GM10248 (cell line): Measurements from ENCODE around the gene GTPBP3.

ENCODE experiments used
- CTCF ChIA-PET: fragments of 300-600 bp; sonication (Branson Sonifier 250); formaldehyde crosslinking; extraction: SDS; loops from one replicate; lab custom pipeline; 2021; ENCODE audit warnings: antibody characterized with exemption; lab: Yijun Ruan, JAX
- POLR2A ChIA-PET: fragments of 350-650 bp; sonication (Branson Sonifier 250); formaldehyde crosslinking; extraction: SDS; loops from one replicate; lab custom pipeline; 2020; ENCODE audit warnings: antibody characterized with exemption; lab: Yijun Ruan, JAX
- DNase-seq: peaks from one replicate; pipeline ENCODE4 v3.0.0; 2012; ENCODE audit errors: extremely low spot score
- TF ChIP-seq, protein P1 (sequence below): IDR thresholded peaks from 2 replicates; pipeline ENCODE4 v1.5.1; 2012; ENCODE audit warnings: mild to moderate bottlenecking, low read depth; ENCODE audit errors: extremely low read depth, missing control alignments, control extremely low read depth

Gene GTPBP3

GRCh38 chr19:17379221-17379631 is 41.9 kb downstream of the GTPBP3 start:
- ChIA-PET POLR2A (no interaction called here), CTCF (interaction anchor here (0.8 kb wide), 1 partner anchor 15 kb away, joined by 3 read pairs; the partner anchor contains the start of gene CCDC194)
- peak; percentile 15 for DNase-seq

DNA sequence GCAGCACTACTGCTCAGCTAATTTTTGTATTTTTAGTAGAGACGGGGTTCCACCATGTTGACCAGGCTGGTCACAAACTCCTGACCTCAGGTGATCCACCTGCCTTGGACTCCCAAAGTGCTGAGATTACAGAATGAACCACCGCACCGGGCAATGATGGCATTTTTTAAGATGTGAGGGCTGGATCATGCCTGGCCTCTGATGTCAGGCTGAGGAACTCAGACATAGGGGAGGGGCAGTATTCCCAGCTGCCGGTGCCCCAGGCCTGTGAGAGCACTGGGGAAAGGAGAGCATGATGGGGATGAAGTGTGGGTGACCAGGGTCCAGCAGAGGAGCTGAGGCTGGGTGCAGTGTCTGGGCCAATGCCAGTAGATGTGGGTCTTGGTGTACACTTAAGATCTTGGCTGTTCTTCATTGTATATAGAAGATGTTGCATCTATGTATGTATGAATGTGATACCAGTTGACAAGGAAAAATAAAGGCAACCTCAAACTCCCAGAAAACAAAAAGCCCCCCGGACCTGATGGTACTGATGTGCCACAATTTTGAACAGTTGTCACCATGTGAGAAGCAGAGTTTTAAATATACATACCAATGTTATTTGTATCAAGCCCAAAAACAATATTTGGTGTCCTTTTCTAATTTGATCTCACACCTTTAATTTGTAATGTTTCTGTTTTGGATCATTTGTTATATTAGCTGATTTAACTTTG is 43.2 kb downstream of the GTPBP3 start:
- TF ChIP-seq, protein P1, sequence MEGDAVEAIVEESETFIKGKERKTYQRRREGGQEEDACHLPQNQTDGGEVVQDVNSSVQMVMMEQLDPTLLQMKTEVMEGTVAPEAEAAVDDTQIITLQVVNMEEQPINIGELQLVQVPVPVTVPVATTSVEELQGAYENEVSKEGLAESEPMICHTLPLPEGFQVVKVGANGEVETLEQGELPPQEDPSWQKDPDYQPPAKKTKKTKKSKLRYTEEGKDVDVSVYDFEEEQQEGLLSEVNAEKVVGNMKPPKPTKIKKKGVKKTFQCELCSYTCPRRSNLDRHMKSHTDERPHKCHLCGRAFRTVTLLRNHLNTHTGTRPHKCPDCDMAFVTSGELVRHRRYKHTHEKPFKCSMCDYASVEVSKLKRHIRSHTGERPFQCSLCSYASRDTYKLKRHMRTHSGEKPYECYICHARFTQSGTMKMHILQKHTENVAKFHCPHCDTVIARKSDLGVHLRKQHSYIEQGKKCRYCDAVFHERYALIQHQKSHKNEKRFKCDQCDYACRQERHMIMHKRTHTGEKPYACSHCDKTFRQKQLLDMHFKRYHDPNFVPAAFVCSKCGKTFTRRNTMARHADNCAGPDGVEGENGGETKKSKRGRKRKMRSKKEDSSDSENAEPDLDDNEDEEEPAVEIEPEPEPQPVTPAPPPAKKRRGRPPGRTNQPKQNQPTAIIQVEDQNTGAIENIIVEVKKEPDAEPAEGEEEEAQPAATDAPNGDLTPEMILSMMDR = no peak
- DNase-seq = no peak
- POLR2A ChIA-PET = interaction anchor here (0.6 kb wide), 1 partner anchor 78 kb away, joined by 8 read pairs; no protein-coding TSS in a partner anchor
- CTCF ChIA-PET = interaction anchor here (0.8 to 1.6 kb wide), 2 partner anchors 9 to 33 kb away, joined by 3 to 6 read pairs; no protein-coding TSS in a partner anchor

More at GRCh38 chr19:17379221-17379631, 41.9 kb downstream of the GTPBP3 start:
- TF ChIP-seq, protein P1 = no peak

DNA sequence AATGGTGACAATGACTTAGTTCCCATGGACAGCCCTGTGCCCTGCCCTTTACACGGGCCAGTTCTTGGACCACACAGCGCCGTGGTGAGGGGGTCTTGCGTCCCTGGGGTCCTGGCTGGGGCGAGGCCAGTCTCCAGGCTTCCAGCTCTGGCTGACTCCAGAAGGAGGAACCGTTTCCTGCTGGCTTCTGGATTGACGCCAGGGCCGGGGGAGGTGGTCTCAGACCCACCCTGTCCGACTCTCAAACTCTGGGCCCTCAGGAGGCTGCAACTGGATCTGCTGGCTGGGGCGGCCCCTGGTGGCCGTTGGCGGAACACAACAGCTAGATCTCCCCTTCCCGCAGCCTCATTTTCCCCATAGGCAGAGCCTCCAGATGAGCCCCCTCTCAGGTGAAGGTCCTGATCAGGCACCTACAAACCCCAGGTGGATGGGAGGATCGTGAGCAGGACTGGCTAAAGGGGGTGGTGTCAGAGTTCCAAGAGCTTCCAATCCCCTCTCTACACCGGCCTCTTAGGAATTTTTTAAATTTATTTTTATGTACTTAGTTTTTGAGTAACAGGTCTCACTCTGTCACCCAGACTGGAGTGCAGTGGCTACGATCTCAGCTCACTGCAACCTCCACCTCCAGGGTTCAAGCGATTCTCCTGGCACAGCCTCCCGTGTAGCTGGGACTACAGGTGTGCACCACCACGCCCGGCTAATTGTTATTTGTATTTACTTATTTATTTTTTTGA is 48.7 kb downstream of the GTPBP3 start:
- TF ChIP-seq, protein P1 = peak; percentile 89
- peak; percentile 81 for DNase-seq
- POLR2A ChIA-PET = interaction anchor here (0.5 to 0.6 kb wide), 2 partner anchors 19 to 30 kb away, joined by 3 to 4 read pairs; partner anchors contain the start of gene BST2
- CTCF ChIA-PET = interaction anchor here (0.8 to 9.2 kb wide), 31 partner anchors 8 to 613 kb away, joined by 3 to 192 read pairs (median 4); partner anchors contain the start of genes ABHD8, BABAM1, BST2 and DDA1

DNA sequence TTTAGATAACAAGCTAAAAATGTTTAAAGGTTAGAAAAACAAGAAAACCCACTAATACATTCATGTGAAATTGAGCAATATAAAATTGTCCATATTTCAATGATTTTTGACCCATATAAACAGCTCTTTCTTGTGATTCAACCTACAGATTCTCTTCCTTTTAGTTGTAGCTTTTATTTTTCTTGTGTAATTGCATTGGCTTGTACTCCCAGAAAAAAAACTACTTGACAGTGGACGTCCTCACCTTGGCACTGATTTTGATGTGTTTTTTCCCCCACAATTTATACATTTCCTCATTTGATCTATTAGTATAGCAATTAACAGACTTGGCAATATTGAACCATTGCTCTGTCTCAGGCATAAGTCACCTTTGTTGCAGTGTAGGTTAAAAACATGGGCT is 51.9 kb downstream of the GTPBP3 start:
- ChIA-PET CTCF (interaction anchor here (1.1 to 9.2 kb wide), 16 partner anchors 11 to 675 kb away, joined by 3 to 192 read pairs (median 5); partner anchors contain the start of genes BST2 and PLVAP), POLR2A (interaction anchor here (0.6 to 0.7 kb wide), 2 partner anchors 45 to 64 kb away, joined by 3 read pairs; no protein-coding TSS in a partner anchor)
- no peak for DNase-seq
- TF ChIP-seq, protein P1 = no peak

- no peak for DNase-seq
- ChIA-PET CTCF (interaction anchor here (1.0 to 9.2 kb wide), 17 partner anchors 10 to 675 kb away, joined by 3 to 192 read pairs (median 5); partner anchors contain the start of genes BST2, MRPL34 and PLVAP), POLR2A (interaction anchor here (0.6 to 0.7 kb wide), 2 partner anchors 19 to 65 kb away, joined by 3 read pairs; no protein-coding TSS in a partner anchor)
- TF ChIP-seq, protein P1 = peak; percentile 21
These were observed 52.8 kb downstream of the GTPBP3 start for GRCh38 chr19:17389957-17390664.
